Liver (tissue), 9 donors: ENCODE measurements around the gene PCDHGA3. TPM values are rescaled to one million over a fixed set of nuclear protein-coding genes. Genes with fewer than 3 reads are reported as not detected.
A peak's percentile ranks its signal among the peaks of the same experiment; 100 is the strongest.

Source experiments
- DNase-seq: peaks from one replicate; pipeline ENCODE4 v3.0.0-alpha.2; 2017; ENCODE audit warnings: low spot score
- H3K27ac ChIP-seq, 2 donors: one replicate each; pipeline ENCODE4 v1.7.0; 2013; ENCODE audit warnings: inconsistent platforms in 2 of 2, low read length in 2 of 2, control low read depth in 1 of 2, low read depth in 1 of 2, mild to moderate bottlenecking in 1 of 2
- H3K27me3 ChIP-seq, 4 donors: one replicate each; pipeline versions ENCODE4 v1.6.1 to v1.7.0; 2013; ENCODE audit warnings: low read length in 3 of 4, inconsistent platforms in 1 of 4, mild to moderate bottlenecking in 1 of 4, moderate library complexity in 1 of 4; ENCODE audit not compliant: control insufficient read depth in 4 of 4, insufficient read depth in 4 of 4
- H3K36me3 ChIP-seq, 4 donors: one replicate each; pipeline versions ENCODE4 v1.6.1 to v1.7.0; 2013; ENCODE audit warnings: low read length in 3 of 4, mild to moderate bottlenecking in 3 of 4, low read depth in 1 of 4, moderate library complexity in 1 of 4; ENCODE audit not compliant: control insufficient read depth in 4 of 4, insufficient read depth in 3 of 4
- H3K4me1 ChIP-seq, 4 donors: one replicate each; pipeline versions ENCODE4 v1.6.1 to v1.7.0; 2013; ENCODE audit warnings: low read length in 3 of 4, mild to moderate bottlenecking in 3 of 4, moderate library complexity in 1 of 4; ENCODE audit not compliant: control insufficient read depth in 4 of 4, insufficient read depth in 4 of 4
- H3K4me3 ChIP-seq, 3 donors: one replicate each; pipeline versions ENCODE4 v1.6.1 to v1.7.0; 2013; ENCODE audit warnings: low read length in 3 of 3, control low read depth in 1 of 3, low read depth in 1 of 3, mild to moderate bottlenecking in 1 of 3
- H3K9ac ChIP-seq, 2 donors: one replicate each; pipeline ENCODE4 v1.7.0; 2013; ENCODE audit warnings: low read length in 2 of 2, mild to moderate bottlenecking in 2 of 2, moderate library complexity in 2 of 2, control low read depth in 1 of 2, low read depth in 1 of 2
- H3K9me3 ChIP-seq, 4 donors: one replicate each; pipeline versions ENCODE4 v1.6.1 to v1.7.0; 2013; ENCODE audit warnings: low read length in 3 of 4; ENCODE audit not compliant: control insufficient read depth in 4 of 4
- EGR1 ChIP-seq, 2 donors: IDR thresholded peaks; 2 replicates each; pipeline ENCODE4 v1.6.1; 2016 to 2018; ENCODE audit warnings: antibody characterized with exemption in 2 of 2, low read depth in 2 of 2
- FOXA1 ChIP-seq: IDR thresholded peaks from 2 replicates; pipeline ENCODE4 v1.6.1; 2016; ENCODE audit warnings: antibody characterized with exemption
- FOXA2 ChIP-seq: IDR thresholded peaks from 2 replicates; pipeline ENCODE4 v1.6.1; 2016; ENCODE audit warnings: antibody characterized with exemption
- GABPA ChIP-seq, 2 donors: IDR thresholded peaks in 1 of 2; conservative IDR thresholded peaks in 1 of 2; 2 replicates each; pipeline ENCODE4 v1.6.1; 2016; ENCODE audit warnings: antibody characterized with exemption in 2 of 2, mild to moderate bottlenecking in 1 of 2, moderate library complexity in 1 of 2
- HNF4G ChIP-seq: IDR thresholded peaks from 2 replicates; pipeline ENCODE4 v1.6.1; 2016; ENCODE audit warnings: antibody characterized with exemption
- JUND ChIP-seq, 2 donors: IDR thresholded peaks; 2 replicates each; pipeline ENCODE4 v1.6.1; 2016; ENCODE audit warnings: antibody characterized with exemption in 2 of 2
- NR2F2 ChIP-seq: IDR thresholded peaks from 2 replicates; pipeline ENCODE4 v1.6.1; 2016; ENCODE audit warnings: antibody characterized with exemption
- RAD21 ChIP-seq, 2 donors: IDR thresholded peaks; 2 replicates each; pipeline ENCODE4 v1.6.1; 2016; ENCODE audit warnings: antibody characterized with exemption in 2 of 2, mild to moderate bottlenecking in 2 of 2
- RXRA ChIP-seq, 2 donors: IDR thresholded peaks; 2 replicates each; pipeline ENCODE4 v1.6.1; 2017 to 2018; ENCODE audit warnings: antibody characterized with exemption in 2 of 2, mild to moderate bottlenecking in 1 of 2
- SP1 ChIP-seq: IDR thresholded peaks from 2 replicates; pipeline ENCODE4 v1.6.1; 2018; ENCODE audit warnings: antibody characterized with exemption, mild to moderate bottlenecking
- TAF1 ChIP-seq: conservative IDR thresholded peaks from 2 replicates; pipeline ENCODE4 v1.6.1; 2016; ENCODE audit warnings: antibody characterized with exemption, mild to moderate bottlenecking
- YY1 ChIP-seq: IDR thresholded peaks from 2 replicates; pipeline ENCODE4 v1.6.1; 2016; ENCODE audit warnings: antibody characterized with exemption, mild to moderate bottlenecking
- WGBS: extraction: QIAGEN DNeasy Blood & Tissue Kit; methylation state at CpG from one replicate; pipeline ENCODE4 v1.1.7; 2013; 5-methylcytosine and 5-hydroxymethylcytosine counted together
- polyA plus RNA-seq, 2 donors: library from polyadenylated mRNA; stranded (reverse) in 1 of 2; unstranded in 1 of 2; fragments of 200-250 nt in 1 of 2; fragments of >200 nt in 1 of 2; fragmentation: Nextera tagmentation in 1 of 2; extraction: Ambion mirVana in 1 of 2; gene quantifications; one replicate each; pipeline versions ENCODE4 v1.2.1 to v1.2.3, GENCODE V29; 2013 to 2015
- total RNA-seq, 2 donors: library from RNA; depleted of rRNA; stranded (reverse); fragments of >200 nt; gene quantifications; one replicate each; pipeline ENCODE4 v1.2.3, GENCODE V29; 2014
- TF ChIP-seq, protein P1 (sequence below): IDR thresholded peaks from 2 replicates; pipeline ENCODE4 v1.6.1; 2016; ENCODE audit warnings: antibody characterized with exemption
- TF ChIP-seq, protein P2 (sequence below): fragments of 150-350 bp; IDR thresholded peaks from 2 replicates; pipeline ENCODE4 v1.5.1; 2017; ENCODE audit warnings: improper control_type of control experiment, low read depth, low read length; ENCODE audit not compliant: missing input control
- TF ChIP-seq, protein P3 (sequence below): IDR thresholded peaks from 2 replicates; pipeline ENCODE4 v1.6.1; 2016; ENCODE audit warnings: antibody characterized with exemption
- donor health status: healthy.
- donor health status: healthy.
- donor health status: healthy.
- donor health status: healthy.
- donor health status: healthy.

Gene PCDHGA3
- total and polyA plus RNA-seq, 4 donors: 0.09 to 0.59 (median 0.29) TPM

DNA sequence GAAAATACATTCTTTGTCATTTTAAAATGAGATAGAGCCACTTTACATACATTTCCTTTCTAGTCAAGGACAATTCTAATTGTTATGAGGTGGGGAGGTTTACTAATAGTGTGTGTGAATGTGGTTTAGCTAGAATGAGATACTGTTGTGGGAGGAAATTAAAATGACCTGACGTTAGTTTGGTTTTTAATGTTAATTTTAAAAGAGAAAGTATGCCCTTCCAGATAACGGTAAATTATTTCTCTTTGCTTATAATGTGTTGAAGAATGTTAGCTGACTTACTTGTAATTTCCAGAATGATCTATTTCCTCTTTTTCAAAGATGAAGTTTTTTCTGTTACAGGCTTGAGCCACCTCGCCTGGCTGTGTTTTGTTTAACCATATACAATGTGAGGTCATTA lies 21.4 kb upstream of the PCDHGA3 start:
- no peak for DNase-seq

DNA sequence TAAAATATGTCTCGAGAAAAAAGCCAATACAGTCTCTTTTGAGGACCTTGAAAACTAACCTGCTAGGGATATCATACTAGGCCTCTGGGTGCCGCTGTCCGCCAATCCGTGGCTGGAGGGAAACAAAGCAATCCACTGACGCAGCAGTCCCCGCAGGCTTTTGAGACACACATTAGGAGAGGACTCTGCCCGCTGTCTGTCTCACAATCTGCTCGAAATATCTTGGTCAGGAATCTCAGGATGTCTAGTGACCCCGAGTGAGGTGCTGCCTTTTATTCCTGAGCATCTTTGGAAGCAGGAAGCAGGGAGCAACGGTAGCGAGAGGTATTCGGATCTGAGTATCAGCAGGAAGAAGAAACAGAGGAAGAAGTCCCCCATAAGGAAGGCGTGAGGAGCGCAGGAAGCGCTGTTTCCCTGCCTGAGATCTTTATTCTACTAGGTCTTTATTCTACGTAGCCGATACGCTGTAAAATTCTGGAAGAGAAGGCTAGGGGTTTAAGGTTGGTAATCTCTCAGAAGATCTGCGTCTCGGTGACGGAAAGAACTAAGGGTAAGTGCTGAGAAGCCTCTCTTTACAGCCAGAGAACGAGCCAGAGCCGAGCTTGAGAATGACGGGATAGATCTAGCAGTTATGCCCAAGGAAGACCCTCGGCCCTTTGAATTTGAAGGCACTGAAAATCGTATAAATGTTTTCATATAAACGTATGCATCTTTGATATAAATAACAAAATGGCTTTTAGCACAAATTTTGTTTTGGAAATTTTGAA lies 17.4 kb upstream of the PCDHGA3 start:
- no peak for DNase-seq

More for the DNA sequence above, 21.4 kb upstream of the PCDHGA3 start:
- no peak overlapping the region for H3K27ac ChIP-seq
- H3K36me3 ChIP-seq: peaks cover 0 to 23% (median 16%) of the 10 kb centered on the region in 4 donors
- H3K4me3 ChIP-seq: no peak overlapping the region
- peaks cover 0 to 17% (median 4%) of the 10 kb centered on the region in 4 donors for H3K4me1 ChIP-seq
- no peak for TF ChIP-seq FOXA2
- TF ChIP-seq, protein P1, sequence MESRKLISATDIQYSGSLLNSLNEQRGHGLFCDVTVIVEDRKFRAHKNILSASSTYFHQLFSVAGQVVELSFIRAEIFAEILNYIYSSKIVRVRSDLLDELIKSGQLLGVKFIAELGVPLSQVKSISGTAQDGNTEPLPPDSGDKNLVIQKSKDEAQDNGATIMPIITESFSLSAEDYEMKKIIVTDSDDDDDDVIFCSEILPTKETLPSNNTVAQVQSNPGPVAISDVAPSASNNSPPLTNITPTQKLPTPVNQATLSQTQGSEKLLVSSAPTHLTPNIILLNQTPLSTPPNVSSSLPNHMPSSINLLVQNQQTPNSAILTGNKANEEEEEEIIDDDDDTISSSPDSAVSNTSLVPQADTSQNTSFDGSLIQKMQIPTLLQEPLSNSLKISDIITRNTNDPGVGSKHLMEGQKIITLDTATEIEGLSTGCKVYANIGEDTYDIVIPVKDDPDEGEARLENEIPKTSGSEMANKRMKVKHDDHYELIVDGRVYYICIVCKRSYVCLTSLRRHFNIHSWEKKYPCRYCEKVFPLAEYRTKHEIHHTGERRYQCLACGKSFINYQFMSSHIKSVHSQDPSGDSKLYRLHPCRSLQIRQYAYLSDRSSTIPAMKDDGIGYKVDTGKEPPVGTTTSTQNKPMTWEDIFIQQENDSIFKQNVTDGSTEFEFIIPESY: no peak
- no peak for TF ChIP-seq TAF1
- TF ChIP-seq RXRA (IDR thresholded peaks at IDR 0.05): no peak
- no peak for TF ChIP-seq HNF4G
- no peak for TF ChIP-seq RAD21 (IDR thresholded peaks at IDR 0.05)
- no peak for TF ChIP-seq NR2F2
- TF ChIP-seq FOXA1: no peak
- TF ChIP-seq GABPA (IDR thresholded peaks at IDR 0.05 in 1 of 2, conservative IDR thresholded peaks at IDR 0.05 in 1 of 2): no peak
- TF ChIP-seq, protein P2, sequence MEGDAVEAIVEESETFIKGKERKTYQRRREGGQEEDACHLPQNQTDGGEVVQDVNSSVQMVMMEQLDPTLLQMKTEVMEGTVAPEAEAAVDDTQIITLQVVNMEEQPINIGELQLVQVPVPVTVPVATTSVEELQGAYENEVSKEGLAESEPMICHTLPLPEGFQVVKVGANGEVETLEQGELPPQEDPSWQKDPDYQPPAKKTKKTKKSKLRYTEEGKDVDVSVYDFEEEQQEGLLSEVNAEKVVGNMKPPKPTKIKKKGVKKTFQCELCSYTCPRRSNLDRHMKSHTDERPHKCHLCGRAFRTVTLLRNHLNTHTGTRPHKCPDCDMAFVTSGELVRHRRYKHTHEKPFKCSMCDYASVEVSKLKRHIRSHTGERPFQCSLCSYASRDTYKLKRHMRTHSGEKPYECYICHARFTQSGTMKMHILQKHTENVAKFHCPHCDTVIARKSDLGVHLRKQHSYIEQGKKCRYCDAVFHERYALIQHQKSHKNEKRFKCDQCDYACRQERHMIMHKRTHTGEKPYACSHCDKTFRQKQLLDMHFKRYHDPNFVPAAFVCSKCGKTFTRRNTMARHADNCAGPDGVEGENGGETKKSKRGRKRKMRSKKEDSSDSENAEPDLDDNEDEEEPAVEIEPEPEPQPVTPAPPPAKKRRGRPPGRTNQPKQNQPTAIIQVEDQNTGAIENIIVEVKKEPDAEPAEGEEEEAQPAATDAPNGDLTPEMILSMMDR: no peak
- TF ChIP-seq YY1: no peak
- TF ChIP-seq EGR1 (IDR thresholded peaks at IDR 0.05; ENCODE audit: low read depth in 2 of 2): no peak
- no peak for TF ChIP-seq JUND (IDR thresholded peaks at IDR 0.05)
- H3K27me3 ChIP-seq: no peaks in the 10 kb centered on the region
- peaks cover 27 to 53% (median 39%) of the 10 kb centered on the region in 4 donors for H3K9me3 ChIP-seq
- H3K9ac ChIP-seq: no peak overlapping the region
- WGBS: 93% methylated on average over 3 of the region's 3 CpGs

DNA sequence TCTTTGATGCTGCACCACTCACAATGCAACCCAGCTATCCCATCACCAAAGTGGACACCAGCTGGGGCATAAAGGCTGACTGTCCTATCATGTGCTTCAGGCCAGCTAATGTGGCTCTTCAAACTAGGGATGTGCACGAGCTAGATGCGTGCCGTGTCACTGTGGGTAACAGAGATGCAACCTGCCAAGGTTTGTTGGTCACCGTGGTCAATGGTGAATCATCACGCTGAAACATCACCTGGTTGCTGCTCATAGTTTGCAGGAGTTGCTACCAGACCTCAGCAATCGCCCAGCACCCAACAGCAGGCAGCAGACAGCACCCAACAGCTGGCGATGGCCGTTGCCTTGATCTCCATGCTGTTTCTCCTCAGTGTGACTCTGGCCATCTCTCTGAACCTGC lies 15.4 kb upstream of the PCDHGA3 start:
- WGBS: 72% methylated on average over 8 of the region's 8 CpGs
- TF ChIP-seq, protein P3, sequence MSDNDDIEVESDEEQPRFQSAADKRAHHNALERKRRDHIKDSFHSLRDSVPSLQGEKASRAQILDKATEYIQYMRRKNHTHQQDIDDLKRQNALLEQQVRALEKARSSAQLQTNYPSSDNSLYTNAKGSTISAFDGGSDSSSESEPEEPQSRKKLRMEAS: no peak
- TF ChIP-seq JUND (IDR thresholded peaks at IDR 0.05) (no peak), FOXA2 (no peak), SP1 (no peak), RXRA (IDR thresholded peaks at IDR 0.05) (no peak)
- Histone ChIP-seq H3K27ac (no peak overlapping the region), H3K36me3 (peaks cover 0 to 2% (median 0%) of the 10 kb centered on the region in 4 donors), H3K27me3 (peaks cover 0 to 6% (median 2%) of the 10 kb centered on the region in 4 donors), H3K9me3 (peaks cover 22 to 76% (median 45%) of the 10 kb centered on the region in 4 donors), H3K4me1 (no peaks in the 10 kb centered on the region), H3K9ac (no peak overlapping the region), H3K4me3 (peak overlapping the region in 2 of 3 donors; percentile 14 to 33)
- DNase-seq: no peak

More for the DNA sequence above, 17.4 kb upstream of the PCDHGA3 start:
- peaks cover 0 to 2% (median 0%) of the 10 kb centered on the region in 4 donors for H3K36me3 ChIP-seq
- peaks cover 14 to 66% (median 37%) of the 10 kb centered on the region in 4 donors for H3K9me3 ChIP-seq
- H3K27me3 ChIP-seq: peaks cover 0 to 6% (median 0%) of the 10 kb centered on the region in 4 donors
- H3K4me1 ChIP-seq: peaks cover 0 to 1% (median 0%) of the 10 kb centered on the region in 4 donors
- H3K4me3 ChIP-seq: peak overlapping the region in 1 of 3 donors; percentile 30
- TF ChIP-seq GABPA (IDR thresholded peaks at IDR 0.05 in 1 of 2, conservative IDR thresholded peaks at IDR 0.05 in 1 of 2): no peak
- peak in 1 of 2 donors; percentile 13 for TF ChIP-seq RAD21 (IDR thresholded peaks at IDR 0.05)
- H3K27ac ChIP-seq: no peak overlapping the region
- no peak overlapping the region for H3K9ac ChIP-seq
- WGBS: 20% methylated on average over 27 of the region's 27 CpGs
